ENCODE measurements around the gene EHD1.

EHD1 gene

DNA sequence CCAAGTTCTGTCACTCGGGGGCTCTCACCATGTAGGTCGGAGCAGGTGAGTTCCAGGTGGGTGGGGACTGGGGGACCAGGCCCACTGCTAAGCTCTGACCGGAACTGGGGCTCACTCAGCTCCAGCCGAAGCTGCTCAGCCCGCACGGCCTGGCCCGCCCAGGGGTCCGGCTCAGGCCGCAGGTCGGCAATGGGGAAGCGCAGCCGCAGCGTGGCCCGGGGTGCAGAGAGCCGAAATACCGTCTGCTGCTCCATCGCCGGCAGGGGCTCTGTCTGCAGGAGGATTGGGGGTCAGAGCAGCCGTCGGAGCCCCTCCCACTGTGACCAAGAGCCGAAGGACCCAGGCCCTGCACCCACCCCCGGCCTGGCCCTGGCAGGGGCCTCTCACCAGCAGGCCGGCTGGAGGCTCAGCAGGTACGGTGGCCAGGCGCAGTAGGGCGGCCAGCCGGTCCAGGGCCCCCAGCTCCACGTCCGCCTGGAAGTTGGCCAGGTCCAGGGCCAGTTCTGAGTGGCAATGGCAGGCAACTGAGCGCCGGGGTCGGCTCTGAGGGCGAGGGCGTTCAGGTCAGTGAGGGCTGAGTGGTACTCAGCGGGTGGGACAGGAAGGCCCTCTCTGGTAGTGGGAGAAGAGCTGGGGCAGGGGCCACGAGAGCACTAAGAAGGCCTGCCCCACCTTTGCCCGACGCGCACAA lies 31.4 kb upstream of the EHD1 start:
- DNase-seq (ENCODE audit: low read depth, low spot score), result no peak

DNA sequence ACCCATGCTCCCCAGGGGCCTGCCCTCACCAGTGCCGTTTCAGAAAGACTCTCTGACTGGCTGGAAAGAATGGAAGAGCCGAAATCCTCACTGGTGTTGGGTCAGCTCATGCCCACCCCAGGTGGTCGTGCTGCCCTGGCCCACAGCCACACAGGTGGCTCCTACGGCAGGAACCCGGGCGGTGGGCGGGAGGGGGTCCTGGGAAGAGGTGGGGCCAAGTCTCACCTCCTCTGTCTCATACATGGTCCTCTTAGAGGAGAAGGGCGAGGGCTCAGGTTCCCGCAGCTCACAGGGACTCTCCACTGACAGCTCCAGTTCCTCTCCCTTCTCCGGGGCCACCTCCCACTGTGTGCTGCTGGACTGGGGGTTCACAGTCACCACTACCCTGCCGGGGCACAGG lies 30.3 kb upstream of the EHD1 start:
- no peak for DNase-seq (ENCODE audit: low read depth, low spot score)

DNA sequence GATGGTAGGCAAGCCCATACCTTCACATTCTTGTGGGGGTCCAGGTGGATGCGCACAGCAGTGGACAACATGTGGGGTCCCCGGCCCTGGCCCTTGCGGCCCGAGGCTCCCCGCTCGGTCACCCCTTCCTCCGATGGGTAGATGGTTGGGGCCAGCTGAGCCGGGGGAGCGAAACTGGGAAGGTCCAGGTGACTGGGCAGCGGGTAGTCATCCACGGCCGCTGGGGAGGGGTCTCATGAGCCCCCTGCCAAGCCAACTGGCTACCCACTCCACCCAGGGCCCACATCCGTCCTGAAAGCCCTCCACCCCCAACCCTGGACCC lies 27.9 kb upstream of the EHD1 start:
- DNase-seq (ENCODE audit: low read depth, low spot score), result no peak

DNA sequence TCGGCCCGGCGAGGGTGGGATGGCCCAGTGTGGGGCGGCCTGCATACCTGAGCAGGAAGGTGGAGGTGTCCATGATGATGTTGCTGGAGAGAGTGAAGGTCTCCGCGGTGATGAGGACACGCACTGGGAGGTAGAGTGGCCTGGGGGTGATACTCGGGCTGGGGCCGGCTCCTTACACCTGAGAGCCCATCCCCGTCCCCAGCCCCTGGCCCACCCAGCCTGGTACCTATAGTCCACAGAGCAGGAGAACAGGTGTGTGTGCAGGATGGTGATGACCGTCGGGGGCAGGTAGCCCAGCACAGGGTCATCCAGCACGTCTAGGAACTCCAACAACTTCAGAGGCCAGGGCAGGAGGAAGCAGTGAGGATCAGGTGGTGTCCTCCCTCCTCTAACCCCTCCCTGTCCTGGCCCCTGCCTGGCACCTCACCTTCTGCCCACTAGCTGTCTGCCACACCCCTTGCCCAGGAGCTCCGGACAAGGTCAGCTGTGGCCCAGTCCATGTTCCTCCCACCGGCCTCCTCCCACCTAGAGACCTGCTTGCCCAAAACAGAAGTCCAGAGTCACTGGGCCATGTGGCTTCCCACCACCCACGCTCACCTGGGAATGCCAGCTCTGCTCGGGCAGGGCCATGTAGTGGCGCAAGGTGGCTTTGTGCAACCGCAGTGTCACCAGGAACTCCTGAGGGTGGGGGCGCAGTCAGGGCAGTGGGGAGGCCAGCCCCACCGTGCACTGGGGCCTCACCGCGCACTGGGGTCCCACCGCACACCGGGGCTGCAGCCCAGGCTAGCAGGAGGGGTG lies 27.3 kb upstream of the EHD1 start:
- no peak for DNase-seq (ENCODE audit: low read depth, low spot score)

DNA sequence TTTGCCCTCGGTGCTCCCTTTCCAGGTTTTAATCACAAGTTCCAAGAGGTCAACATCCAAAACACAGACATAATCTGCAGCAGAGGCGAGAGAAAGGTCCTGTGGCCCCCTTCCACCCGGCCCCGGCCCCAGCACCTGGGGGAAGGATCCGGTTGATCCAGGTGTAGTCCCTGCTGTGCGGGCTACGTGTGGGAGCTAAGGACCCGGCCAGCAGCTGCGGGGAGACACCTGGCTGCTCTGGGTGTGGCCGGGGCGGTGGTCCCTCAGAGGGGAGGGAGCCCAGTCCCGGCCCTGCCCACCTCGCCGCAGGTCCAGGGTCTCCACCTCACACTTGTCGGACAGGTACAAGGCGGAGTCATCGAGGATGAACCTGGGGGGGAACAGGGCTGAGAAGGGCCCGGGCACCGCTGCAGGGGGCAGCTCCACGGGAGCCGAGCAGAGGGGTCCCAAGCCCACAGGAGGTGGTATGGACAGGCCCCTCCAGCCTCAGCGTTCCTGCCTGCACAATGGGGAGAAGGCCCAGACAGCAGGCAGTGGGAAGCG lies 24.9 kb upstream of the EHD1 start:
- no peak for DNase-seq (ENCODE audit: low read depth, low spot score)

DNA sequence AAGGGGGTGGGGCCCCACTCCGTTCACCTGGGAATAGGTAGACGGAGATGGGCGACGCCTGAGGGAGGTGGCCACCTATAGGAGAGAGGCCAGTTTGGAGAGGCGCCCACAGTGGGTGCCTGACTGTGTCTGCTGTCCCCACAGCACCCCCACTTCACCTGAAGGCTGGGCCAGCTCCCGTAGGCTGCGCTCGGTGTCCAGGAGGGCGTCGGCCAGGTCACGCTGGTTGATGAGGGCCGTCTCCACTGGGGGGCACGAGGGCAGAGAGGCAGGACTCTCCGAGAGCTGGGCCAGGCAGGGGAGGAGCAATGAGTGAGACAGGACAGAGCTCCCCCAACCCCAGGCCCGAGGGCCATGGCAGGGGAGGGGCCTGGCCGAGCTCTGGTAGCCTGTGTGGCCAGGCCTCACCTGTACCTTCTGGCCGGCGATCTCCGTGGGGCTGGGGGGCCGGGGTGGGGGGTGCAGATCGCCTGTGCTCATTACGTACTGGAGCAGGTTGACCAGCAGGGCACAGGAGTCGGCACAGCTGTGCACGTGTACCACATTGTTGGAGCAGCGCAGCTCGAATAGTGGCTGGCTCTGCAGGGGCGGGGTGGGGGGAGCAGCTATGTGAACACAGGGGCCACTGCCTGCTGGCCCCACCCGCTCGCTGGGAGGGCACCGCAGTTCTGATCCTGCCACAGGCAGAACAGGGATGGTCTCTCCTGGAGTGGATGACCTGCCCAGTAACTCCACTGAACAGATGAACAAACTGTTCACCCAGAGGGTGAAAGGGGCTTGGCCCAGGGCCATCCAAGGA lies 23.9 kb upstream of the EHD1 start:
- no peak for DNase-seq (ENCODE audit: low read depth, low spot score)

DNA sequence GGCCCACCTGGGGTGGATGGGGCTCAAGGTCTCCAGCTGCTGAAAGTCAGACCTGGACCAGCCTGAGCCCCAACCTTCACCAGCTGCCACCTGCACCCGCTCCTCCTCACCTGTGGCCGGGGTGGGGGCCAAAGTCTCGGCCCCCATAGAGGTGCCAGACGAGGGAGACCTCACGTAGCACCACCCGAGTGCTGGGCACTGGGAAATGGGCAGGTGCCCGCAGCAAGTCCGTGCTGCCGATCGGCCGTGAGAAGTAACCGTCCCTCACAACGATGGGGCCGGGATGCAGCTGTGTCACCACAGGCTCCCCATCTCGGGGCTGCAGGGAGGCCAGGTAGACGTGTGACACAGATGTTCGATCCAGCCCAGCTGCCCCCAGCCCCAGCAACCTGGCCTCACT lies 22.4 kb upstream of the EHD1 start:
- DNase-seq (ENCODE audit: low read depth, low spot score), result no peak

DNA sequence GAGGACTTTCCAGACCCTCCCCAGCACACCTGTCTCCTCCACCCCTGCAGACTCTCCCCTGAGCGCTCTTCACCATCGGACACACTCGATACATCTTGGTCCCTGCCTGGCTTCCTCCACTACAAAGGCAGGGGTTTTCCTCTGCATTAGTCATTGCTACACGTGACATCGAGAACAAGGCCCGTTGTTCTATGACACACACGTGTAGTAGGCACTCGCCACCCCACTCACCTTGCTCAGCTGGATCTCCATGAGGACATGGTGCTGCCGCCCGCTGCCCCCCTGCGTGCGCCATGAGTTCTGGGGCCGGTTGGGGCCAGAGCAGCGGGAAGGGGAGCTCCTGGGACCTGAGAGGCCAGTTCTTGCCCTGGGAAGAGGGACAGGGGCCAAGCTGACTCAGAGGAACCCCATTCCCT lies 21.9 kb upstream of the EHD1 start:
- DNase-seq (ENCODE audit: low read depth, low spot score), result peak; percentile 63

DNA sequence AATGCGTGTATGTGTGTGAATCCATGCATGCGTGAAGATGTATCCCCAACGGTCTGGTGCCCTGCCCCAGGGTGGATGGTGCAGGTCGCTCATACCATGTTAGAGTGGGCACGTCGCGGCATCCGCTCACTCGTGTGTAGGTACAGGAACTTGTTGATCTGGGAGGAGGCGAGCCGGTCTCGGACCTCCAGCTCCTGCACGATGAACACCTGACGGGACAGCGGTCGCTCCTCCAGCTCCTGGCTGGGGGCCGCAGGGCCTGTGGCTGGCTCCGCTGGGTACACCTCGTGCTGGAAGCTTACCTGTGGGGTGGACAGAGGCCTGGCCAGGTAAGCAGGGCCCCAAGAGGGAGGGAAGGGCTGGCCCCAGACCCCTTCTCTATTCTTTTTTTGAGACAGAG lies 20.1 kb upstream of the EHD1 start:
- no peak for DNase-seq (ENCODE audit: low read depth, low spot score)

DNA sequence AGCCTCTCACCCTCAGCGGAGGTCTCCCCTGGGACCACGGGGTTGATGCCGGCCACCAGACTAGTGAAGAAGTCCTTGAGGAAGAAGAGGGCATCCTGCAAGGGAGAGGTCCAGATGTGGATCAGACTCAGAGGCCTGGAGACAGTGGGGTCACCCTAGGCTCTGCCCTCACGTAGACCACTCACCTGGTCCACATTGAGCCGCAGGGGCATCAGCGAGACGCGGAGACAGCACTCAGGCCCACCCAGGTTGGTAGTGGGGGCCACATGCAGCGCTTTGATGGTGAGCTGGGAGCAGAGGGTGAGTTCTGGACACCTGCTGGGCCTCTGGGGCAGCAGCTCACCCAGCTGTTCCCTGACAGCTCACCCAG lies 19.6 kb upstream of the EHD1 start:
- no peak for DNase-seq (ENCODE audit: low read depth, low spot score)

DNA sequence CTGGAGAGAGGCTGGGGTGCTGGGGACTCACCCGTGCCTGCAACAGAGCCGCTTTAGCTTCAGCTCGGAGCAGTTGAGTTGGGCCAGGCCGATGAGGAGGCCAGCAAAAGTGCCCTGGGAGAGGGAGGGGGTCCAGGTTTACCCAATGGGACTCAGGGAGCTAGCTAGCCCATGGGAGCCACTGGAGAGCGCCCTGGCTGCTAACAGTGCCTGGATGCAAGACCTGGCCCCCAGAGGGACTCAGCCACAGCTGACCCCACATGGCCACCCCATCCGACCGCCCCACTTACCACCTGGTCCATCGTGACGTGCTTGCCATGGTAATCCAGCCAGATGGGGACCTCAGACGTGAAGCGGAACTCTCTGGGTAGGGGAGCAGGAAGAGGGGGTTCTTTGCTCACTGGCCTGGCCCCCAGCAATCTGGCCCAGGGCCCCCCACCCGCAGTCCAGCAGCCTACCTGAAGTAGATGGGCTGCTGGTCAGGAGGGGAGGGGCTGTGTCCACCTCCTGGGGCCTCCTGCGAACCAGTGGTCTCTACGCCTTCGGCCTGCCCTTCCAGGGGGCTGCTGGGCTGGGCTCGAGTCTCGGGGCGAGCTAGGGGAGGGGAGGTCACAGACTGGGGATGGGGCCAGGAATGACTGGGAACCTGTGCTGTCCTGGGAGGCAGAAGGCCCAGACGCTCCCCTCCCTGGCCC lies 19.1 kb upstream of the EHD1 start:
- no peak for DNase-seq (ENCODE audit: low read depth, low spot score)

DNA sequence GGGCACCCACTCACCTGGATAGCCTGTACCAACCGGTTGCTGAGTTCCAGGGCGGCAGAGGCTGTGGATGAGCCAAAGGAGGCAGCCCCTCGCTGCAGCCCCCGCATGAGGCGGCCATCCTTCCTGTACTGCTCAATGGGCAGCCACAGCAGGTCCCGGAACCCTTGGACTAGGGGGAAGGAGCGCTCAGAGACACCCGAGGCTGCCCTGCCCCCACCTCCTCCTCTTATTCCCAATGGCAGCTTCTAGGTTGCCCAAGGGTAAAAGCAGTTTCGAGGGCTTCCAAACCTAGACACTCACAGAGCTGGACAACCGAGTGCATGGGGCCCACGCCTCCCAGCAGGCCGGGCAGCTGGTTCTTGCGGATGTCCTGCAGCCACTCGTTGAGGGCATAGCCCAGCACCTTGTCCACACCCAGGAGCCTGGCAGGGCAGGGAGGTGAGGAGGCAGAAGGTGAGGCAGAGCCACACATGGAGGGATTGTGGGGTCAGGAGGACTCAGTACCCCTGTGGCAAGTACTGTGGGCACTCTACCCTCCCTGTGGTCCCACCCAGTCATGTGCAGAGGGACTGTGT lies 18.1 kb upstream of the EHD1 start:
- DNase-seq (ENCODE audit: low read depth, low spot score), result no peak

DNA sequence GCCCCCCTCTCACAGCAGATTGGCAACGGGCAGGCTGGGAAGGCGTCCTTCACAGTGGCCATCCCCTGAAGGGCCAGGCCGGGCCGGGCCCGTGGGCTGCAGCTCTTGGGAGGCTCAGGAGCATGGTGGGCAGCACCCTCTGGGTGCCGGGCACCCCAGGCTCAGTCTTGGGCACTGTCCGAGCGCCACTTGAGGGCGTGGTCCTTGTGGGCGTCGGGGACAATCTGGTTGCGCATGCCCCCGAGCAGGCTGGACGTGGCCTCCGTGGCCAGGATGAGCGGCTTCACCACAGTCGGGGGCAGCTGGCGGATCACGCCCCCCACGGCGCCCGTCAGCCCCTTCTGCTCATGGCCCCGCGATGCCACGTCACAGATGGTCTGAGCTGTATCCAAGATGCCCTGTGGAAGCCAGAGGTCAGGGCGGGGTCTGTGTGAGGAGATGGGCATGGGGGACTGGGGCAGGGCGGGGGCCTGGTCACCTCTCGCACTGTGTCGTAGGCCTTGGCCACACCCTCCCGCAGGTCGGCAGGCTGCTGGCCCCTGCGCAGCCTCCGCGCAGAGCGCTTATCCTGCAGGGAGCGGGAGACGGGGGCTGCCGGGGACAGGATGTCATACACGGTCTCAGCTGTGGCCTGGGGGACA lies 16.5 kb upstream of the EHD1 start:
- no peak for DNase-seq (ENCODE audit: low read depth, low spot score)

DNA sequence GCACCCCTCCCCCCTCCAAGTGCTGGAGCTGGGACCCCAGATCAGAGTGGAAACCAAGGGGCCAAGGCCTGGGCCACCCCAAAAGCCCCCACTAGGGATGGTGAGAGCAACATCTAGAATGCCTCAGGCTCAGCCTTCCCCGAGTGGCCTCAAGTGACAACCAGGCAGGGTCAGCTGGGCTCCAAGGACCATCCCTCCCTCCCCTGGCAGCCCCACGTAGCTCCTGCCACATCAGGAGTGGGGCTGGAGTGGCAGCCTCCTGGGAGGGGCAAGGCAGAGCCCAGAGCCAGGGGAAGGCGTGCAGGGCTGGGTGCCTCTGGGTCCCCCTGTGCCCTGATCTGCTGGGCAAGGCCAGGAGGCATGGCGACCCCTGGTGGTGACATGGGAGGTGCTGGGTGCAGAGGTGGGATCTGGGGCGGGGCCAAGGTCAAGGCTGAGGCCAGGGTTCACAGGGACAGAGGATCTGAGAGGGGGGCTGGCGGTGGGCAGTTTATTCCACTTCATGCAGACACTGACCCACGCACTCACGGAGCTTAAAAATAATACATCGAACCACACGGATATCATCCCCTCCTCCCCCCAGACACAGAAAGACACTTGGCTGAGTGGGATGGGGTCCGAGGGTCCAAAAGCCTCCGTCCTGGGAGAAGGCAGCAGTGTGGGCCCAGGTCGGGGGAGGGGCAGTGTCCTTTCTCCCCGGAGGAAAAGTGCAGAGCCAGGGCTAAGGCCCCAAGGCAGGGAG lies 15.8 kb upstream of the EHD1 start:
- peak; percentile 85 for DNase-seq (ENCODE audit: low read depth, low spot score)

DNA sequence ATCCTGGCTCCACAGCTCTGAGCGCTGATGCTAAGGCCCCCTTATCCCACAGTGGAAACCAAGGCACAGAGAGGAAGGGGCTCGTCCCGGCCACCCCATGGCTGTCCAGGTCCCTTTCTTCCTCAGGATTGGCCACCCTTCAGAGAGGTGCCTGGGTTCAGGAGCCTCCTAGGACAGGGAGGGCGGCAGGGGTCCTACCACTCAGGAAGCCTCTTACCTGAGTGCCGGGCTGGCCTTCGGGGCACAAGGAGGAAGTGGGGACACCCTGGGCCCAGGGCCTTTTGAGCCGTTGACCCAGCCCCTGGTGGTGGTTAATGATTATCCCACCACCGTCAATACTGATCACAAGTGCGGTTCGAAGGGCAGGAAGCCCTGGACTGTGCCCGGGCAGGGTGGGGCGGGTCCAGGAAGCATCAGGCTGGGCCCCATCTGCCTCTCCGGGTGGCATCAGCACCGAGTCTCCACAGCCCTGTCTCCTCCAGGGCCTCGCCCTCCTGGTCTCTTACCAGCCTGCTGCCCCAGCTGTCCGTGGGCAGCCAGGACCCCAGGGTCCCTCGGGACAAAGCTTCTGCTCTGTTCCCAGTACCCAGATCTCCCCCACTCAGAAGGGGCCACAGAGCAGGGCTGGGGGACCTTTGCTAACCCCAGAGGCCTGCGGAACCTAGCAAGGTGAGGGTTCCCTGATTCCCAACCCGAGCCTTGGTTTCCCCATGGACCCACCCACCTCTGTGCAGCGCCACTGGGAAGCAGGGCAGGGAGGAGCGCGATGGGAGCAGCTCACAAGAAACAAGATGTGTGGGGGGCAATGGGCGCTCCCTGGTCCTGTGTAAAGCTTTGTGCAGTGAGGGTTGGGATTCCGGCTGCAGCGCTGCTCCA lies 15.0 kb upstream of the EHD1 start:
- DNase-seq (ENCODE audit: low read depth, low spot score), result no peak

DNA sequence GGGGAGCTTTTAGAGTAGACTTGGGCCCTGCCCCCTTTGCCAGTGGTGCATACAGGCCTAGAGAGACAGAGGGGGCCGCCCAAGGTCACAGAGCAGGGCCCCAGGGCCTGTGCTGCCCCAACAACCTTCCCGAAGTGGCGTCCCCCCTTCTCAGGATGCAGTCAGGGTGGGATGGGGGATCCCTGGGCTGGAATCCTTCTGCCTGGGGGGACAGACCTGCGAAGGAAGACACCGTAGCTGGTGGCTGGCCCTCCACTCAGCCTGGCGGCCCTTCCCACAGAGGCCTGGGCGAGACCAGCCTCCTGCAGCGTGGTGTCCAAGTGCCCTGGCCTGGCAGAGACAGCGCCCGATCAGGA lies 14.4 kb upstream of the EHD1 start:
- DNase-seq (ENCODE audit: low read depth, low spot score), result no peak

DNA sequence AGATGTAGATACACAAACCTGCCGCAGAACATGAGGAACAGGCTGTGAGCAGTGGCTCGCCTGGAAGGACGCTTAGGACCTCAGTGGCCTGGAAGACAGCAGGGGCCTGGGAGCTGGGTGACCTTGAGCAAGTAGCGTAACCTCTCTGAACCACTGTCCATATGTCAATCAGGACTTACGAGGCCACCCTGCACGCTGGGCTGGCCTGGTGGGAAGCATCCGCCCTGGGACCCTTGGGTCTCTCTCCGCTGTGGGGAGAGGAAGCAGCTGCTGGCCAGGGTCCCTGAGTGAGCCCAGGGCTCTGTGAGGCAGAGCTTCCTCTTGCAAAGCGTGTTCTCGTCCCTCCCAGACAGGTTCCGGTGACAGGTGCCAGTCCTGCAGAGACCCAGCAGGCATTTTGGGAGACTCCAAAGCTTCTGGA lies 14.0 kb upstream of the EHD1 start:
- DNase-seq (ENCODE audit: low read depth, low spot score), result no peak

DNA sequence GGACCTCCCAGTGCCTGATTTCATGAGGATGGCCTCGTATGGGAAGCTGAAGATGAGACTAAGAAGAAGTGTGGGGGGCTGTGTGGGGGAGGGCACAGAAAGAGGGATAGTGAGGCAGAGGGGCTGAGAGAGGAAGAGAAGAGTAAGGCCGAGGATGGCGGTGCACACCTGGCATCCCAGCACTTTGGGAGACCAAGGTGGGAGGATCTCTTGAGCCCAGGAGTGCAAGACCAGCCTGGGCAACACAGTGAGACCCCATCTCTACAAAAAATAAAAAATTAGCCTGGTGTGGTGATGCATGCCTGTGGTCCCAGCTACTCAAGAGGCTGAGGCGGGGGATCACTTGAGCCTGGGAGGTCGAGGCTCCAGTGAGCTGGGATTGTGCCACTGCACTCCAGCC lies 13.5 kb upstream of the EHD1 start:
- DNase-seq (ENCODE audit: low read depth, low spot score), result no peak

DNA sequence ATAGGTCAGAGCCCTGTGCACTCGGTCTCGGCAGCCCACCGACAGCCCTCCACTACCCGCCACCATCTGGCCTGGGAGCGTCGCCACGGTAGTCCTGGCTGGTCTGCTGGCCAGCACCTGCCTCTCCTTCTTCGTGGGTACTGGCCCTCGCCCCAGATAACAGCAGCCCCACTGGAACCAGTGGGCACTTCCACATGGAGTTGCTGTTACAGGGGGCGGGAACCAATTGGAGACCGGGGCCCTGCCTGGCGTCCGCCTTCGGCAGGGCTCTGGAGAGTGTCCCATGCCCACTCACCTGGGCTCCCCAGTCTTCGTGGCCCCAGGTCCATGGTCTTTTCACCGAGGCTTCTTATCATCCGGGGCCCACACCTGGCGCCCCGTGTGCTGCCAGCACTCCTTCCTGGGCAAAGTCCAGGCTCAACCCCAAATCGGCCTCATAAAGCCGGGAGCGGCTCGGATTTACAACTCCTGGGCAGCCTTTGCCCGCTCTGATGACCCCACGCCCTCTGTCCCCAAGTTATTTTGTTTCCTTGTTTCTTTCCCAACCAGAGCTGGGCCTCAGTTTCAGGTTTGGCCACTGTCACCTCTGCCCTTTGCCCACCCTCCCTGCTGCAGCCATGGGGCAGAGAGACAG lies 12.9 kb upstream of the EHD1 start:
- DNase-seq (ENCODE audit: low read depth, low spot score), result no peak
